GM19438 (cell line): ENCODE measurements around the gene ABCE1.
"Not testable (repeated sequence)": the region's sequence is repeated elsewhere in the genome, so short reads cannot be mapped to it uniquely, and the experiment has no call there.

Source experiments
- ATAC-seq: cut with Tn5 transposase; IDR thresholded peaks from one replicate; pipeline ENCODE4 v1.9.1; 2021; ENCODE audit warnings: low read depth; ENCODE audit not compliant: unreplicated experiment

The ABCE1 gene

DNA sequence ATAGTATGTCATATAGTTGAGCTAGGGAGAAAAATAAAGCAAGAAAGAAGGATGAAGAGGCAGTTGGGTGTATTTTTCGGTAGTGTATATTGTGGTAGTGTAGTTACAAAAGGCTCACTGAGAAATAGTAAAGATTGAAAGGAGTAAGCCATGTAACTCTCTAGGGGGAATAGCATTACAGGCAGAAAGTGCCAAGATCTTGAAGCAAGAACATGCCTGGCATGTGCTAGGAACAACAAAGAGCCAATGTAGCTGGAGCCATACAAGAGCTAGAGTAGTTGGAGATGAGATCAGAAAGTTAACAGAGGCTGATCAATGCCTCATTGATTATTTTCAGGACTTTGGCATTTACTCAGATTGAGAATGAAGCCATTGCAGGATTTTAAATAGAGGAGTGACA is 3.0 kb downstream of the ABCE1 start:
- no peak for ATAC-seq

DNA sequence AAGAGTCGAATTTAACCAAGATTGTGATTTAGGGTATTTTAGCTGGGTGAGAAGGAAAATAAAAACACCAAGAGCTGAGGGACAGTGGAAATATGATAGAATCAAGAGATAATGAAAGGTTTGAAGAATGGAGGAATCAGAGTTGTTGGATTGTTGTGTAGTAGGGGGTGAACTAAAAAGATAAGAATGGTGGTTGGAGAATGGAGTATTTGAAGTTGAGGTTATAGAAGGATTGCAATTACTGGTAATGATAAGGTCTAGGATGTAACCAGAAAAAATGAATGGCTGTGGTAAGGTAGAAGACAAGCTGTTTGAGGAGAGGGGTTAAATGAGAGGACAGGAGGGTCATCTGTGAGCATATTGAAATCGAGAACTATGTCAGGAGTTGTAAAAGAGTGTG is 4.5 kb downstream of the ABCE1 start:
- no peak for ATAC-seq

DNA sequence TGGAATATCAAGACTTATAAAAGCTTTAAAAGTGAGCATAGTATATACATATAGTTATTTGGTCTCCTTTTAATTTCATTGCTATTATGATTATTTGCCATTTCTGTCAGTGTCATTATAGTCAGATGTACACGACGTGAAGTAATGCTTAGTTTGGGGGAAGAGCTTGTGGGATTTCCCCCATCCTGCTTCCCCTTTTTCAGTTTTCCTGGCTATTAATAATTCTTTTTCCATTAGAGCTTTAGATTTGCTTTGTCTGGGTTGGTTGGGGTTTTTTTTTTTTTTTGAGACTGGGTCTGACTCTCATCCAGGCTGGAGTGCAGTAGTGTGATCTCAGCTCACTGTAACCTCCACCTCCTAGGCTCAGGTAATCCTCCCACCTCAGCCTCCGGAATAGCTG is 5.4 kb downstream of the ABCE1 start:
- no peak for ATAC-seq

DNA sequence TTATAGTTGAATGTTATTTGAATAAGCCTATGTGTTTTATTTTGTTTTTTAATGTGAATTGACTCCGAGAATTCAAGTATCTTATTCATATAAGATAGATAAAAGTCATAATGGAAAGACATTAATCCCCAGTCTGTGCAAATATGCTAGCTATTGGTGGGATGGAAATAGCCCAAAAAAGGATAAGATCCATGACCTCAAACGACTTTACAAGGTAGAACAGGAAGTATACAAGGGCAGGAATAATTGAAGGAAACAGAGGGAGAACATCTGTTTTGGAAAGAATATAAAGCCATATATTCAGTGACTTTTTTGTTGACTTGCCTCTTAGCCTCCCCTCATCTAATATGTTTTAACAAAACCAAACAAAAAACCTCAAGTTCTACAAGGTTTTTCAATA is 9.0 kb downstream of the ABCE1 start:
- ATAC-seq, result no peak

DNA sequence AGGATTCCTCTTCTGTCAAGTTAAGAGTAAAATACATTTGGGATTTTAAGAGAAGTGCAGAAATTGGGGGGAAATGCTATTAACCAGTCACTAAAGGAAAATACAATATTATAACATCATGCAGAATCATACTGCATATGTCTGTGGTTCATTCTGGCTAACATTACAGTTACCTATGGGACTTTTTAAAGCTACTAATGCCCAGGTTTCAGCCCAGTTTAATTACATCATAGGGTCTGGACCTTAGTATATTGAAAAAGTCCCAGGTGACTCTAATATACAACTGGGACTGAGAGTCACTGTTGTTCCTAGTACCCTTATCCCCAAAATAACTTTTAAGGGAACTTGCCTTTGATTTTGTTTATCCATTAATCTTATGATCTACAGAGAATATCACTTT is 10.0 kb downstream of the ABCE1 start:
- ATAC-seq, result no peak

DNA sequence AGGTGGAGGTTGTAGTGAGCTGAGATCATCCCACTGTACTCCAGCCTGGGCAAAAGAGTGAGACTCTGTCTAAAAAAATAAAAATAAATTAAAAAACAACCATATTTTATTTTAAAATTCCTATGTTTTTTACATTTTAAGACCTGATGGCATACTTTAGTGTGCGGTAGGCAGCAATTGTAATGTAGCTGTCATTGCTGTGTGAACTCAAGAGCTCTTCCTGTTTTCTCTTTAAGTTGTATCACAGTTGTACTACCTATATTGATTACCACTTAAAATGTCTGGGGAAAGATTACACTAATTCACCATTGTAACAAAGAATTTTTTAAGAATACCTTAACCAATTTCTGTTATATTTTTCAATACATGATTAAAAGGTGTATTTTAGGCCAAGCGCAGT is 27.3 kb downstream of the ABCE1 start:
- no peak for ATAC-seq

DNA sequence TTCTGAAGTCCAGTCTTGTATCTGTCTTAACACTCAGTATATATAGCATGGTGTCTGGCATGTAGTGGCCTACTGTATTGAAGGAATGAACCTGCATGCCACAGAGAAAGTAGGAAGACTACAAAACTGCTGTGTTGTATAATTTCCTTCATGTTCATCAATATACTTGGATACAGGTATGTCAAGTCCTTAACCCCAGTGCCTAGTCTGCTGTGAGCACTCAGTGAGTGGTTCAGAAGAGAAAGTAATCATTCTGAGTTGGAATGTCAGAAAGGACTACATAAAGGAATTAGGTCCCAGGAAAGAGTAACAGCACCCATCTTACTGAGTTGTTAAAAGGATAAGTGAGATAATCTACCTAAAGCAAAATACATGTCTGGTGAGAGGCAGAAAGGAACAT is 32.0 kb downstream of the ABCE1 start:
- no peak for ATAC-seq

DNA sequence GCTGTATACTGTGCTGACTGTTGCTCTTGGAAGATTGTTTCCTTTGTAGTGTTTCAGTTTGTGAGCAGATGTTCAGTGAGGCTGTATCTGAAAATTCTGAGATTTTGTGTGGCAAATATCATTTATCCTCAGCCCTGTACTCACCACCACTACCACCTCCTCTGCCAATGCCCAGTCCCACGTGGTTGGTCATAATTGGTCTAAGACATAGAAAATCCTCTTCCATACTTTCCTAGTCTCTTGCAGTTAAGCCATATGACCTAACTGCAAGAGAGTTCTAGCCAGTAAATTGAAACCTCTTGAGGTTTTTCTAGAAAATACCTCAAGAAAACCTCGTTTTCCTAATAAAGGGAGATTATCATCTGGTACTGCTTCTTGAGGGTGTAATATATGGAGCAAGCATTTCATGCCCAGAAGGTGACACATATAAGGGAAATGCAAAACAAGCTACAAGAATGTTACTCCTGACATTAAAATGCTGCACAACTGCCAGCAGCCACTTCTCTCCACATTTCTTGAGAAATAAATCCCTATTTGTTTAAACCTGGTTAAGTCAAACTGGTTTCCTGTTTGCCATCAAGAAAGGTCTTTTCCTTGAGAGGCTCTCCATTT is 32.8 kb downstream of the ABCE1 start:
- ATAC-seq, result no peak

DNA sequence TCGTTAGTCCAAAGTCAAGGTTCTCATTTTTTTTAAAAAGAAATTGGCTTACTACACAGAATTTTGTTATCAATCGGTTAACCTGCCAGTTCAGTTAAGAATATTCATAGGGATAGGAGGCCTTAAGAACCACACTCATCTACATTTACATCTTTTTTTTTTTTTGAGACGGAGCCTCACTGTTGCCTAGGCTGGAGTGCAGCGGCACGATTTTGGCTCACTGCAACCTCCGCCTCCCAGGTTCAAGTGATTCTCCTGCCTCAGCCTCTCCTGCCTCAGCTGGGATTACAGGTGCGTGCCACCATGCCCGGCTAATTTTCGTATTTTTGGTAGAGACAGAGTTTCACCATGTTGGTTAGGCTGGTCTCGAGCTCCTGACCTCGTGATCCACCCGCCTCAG is 33.7 kb downstream of the ABCE1 start:
- no peak for ATAC-seq

DNA sequence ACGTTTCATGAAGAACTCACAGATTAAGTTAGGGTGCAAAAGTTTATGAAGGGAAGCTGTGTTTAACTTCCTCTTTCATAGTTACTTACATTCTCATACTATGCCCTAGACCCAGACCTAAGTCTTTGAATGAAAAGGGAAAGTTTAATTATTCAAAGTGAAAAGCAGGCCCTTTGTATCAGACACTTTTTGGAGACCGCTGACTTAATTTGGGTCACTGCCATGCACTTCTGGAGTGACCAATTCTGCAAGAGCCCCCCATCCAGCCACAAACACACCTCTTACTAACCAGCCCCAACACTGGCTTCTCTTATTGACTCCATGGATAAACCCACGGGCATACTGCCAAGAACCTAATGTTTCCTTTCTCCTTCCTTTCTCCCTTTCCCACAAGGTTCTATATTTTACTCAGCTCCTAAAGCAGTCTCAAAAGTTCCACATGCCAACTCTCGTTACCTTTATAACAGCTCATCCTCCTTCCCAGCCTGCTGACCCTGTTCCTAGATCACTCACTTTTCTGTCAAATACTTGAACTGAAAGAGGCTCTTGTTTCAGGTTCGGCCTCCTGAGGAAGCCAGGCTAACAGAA is 34.5 kb downstream of the ABCE1 start:
- ATAC-seq, result peak; percentile 78

DNA sequence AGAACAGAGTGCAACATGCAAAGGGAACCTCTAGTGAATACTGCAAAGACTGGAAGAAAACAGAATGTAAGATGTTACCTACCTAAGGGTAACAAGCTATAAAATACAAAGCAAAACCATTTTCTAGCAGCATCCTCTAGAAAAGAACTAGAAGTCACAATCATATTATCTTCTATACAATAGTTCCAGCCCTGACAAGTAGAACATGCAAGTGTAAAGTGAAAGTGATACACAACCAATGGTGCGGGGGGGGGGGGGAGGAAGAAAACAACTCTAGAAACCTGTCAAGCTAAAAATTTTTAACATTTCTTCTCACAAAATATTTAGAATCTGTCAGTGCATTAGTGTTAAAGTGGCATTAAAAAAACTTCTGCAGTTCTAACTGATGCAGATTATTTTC is 38.1 kb downstream of the ABCE1 start:
- ATAC-seq, result not testable (repeated sequence)

DNA sequence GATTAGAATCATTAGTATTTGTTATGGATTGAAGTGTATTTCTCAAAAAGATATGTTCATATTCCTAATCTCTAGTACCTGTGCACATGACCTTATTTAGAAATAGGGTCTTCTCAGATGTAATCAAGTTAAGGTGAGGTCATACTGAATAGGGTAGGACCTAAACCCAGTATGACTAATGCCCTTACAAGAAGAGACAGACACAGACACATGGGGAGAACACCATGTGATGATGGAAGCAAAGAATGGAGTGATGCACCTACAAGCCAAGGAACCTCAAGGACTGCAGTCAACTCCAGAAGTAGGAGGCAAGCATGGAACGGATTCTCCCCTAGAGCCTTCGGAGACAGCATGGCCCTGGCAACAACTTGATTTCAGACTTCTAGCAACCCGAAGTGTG is 50.9 kb downstream of the ABCE1 start:
- no peak for ATAC-seq

DNA sequence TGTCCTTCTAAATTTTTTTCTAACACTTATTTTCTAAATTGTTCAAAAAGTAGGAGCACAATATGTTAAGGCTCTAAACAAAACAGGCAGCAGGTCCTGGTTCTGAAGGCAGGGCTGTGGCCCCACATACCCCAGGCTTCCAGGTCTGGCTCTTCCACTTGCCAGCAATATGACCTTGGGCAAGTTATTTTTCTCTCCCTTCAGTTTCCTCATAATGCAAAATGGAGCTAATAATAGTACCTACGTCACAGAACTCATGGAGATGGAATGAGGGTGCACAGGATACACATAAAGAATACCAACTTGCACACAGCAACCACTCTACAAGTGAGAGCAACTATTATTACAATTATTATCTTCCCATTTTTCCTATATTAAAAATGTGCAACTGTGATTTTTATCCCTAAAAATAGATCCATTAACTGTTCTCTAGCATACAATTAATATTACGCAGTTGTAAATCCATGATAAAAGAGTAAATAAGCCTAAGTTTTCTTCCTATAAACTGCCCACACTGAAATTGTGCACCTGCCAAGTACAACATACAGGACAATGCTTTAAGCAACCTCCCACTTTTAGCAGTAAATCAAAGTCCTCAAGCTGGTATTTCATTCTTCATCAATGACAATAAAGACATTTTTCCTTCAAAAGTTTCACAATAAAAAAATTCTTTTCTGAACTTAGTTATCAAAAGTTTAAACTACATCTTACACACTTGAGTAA is 55.2 kb downstream of the ABCE1 start:
- ATAC-seq, result no peak

DNA sequence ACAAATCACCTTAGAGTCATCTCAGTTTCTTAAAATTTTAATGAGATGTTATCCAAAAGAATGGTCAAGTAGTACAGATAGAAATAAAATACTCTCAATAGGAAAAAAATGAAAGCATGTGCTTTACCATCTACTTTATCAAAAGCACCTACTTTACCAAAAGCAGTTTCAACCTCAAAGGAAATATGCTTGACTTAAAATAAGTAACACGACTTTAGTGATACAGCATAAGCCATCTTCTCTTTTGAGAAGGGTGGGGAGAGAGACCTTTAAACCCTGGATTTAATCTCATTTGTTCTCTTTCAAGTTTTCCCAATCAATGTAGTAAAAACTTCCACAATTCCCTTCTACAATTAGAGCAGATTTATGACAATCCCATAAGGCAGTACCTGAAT is 55.8 kb downstream of the ABCE1 start:
- no peak for ATAC-seq

DNA sequence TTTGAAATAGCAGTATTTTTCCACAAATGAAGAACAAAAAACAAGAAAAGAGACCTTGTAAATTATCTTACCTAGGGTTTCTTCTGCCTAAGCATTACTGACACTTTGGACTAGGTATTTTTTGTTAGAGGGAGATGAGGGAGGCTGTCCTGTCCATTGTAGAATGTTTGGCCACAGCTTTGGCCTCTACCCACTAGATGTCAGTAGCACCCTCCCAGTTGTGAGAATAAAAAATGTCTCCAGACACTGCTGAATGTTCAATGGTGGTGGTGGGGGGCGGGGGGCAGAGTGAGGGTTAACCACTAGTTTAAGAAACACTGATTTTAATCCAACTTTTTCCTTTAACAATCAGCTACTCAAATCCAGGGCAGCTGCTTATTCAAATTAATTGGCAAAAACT is 56.5 kb downstream of the ABCE1 start:
- peak; percentile 79 for ATAC-seq

DNA sequence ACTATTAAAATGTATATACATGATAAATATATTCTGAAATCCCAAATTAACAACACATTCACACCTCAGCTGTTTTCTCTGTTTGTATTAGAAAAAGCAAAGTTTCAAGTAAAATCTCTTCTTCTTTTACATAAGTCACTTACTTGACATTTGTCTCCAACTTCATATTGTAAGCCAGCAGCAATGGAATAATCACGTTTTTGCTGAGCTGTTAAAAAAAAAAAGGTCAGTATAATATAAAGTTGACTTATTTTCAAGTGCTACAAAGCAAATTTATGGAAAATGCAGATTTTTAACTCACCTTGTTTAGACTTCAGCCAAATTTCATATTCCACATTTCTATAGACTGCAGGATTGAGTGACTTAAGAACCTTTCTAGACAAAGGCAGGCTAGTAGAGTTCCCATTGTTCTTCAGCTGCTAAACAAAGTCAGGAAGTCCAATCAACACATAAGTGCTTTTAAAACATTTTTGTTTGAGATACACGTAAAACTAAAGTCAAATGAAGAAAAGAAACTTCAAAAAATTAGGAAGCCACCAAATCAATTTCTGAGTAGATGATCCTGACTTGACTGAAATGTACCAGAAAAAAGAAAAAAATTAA is 57.3 kb downstream of the ABCE1 start:
- no peak for ATAC-seq

DNA sequence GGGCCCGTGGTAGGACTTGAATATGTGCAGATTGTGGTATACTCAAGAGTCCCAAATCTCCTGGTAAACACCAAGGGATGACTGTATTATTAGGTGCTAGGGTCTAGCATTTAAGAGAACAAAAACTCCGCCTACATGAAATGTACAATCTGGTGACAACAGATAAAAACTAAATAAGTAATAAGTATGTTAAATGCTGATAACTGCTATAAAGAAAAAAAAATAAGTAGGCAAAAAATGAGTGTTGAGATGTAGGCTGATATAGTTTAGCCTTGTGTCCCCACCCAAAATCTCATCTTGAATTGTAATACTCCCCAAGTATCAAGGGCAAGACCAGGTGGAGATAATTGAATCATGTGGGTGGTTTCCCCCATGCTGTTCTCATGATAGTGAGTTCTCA is 58.9 kb downstream of the ABCE1 start:
- ATAC-seq, result no peak

DNA sequence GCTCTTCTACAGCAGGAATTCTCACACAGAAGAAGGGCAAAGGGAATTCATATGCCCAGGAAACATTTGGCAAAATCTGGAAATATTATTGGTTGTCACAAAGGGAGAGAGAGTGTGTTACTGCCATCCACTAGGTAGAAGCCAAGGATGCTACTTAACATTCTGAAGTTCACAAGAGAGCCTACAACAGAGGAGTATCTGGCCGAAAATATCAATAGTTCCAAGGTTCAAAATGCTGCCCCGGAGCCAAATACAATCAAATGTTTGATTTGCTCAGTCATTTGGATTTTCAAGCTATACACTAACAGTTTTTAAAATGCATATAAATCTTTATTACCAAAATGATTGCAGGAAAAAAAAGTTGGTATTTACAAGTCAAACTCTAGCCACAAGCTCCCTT is 63.4 kb downstream of the ABCE1 start:
- no peak for ATAC-seq

DNA sequence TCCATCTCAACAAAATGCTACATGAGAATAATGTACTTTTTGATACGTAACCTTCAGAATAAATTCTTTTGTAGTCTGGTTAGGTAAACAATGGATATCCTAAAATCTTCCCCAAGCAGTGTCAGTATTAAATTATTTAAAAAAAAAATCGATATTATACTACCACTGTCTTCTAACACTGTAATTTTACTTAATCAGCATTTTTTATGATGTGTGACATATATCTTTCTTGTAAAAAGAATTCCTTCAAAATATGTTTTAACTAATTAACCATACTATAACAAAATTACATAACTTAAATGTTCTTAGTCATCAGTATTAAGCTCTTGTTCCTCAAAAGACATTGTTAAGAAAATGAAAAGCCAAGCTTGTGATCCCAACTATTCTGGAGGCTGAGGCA is 69.8 kb downstream of the ABCE1 start:
- ATAC-seq, result no peak

DNA sequence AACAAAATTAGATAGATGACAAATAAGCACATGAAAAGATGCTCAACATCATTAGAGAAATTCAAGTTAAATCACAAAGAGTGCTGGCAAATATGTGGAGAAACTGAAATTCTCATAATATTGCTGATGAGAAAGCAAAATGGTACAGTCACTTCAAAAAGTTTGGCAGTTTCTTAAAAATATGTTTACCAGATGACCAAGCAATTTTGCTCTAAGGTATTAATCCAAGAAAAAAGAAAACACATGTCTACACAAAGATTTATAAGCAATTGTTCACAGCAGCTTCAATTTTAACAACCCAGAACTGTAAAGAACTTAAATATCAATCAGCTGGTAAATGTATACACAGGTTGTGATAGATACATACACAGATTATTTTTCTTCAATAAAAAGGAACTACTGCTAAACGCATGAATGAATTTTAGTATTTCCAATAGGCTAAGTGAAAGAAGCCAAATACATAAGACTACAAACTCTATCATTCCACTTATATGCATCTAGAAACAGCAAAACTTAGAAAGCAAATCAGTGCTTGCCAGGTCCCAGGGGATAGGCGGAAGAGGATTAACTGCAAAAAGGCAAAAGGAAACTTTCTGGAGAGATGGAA is 70.6 kb downstream of the ABCE1 start:
- no peak for ATAC-seq

DNA sequence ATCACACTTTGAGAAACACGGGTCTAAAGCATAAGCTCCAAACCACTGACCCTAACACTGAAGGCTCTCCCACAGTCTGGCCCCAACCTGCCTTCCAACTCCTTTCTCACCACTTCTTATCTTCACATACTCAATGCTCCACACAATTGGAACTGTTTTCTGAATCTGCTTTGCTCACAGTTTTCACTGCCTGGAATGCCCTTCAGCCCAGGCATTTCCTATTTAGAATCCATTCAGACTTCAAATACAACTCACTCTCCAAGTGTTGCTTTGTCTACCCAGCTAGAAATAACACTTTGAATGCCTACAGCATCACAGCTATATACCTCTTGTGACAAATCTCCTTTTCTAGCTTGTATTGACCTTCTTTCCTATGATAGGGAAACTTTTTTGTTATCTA is 72.1 kb downstream of the ABCE1 start:
- no peak for ATAC-seq
